Caco-2 (cell line): Measurements from ENCODE around the gene SLC5A3. TPM values are rescaled to one million over a fixed set of nuclear protein-coding genes. Genes with fewer than 3 reads are reported as not detected.

ENCODE experiments used
- BruUV-seq: library from RNA; stranded (reverse); fragments of 400-500 nt; replicated peaks from 2 replicates; lab custom pipeline; 2021; lab: Mats Ljungman, UMichigan
- CTCF ChIA-PET: fragments of 300-600 bp; sonication (Branson Sonifier 250); formaldehyde crosslinking; loops from one replicate; lab custom pipeline; 2022; ENCODE audit warnings: antibody characterized with exemption; lab: Charles Lee
- POLR2A ChIA-PET: fragments of 300-600 bp; sonication (Branson Sonifier 250); formaldehyde crosslinking; loops from one replicate; lab custom pipeline; 2022; ENCODE audit warnings: antibody characterized with exemption; lab: Charles Lee
- DNase-seq, 2 experiments: peaks; one replicate each; pipeline versions ENCODE4 v3.0.0 to v3.0.0-alpha.2; 2020 to 2022
- H3K27me3 ChIP-seq: replicated peaks from 2 replicates; pipeline ENCODE4 v1.6.0; 2011; ENCODE audit warnings: low read length; ENCODE audit not compliant: control insufficient read depth, insufficient read depth
- H3K36me3 ChIP-seq: 2 replicates; pipeline ENCODE4 v1.5.1; 2011; ENCODE audit warnings: low read length; ENCODE audit not compliant: control insufficient read depth, insufficient read depth
- H3K4me1 ChIP-seq: fragments of 250-450 bp; sonication (Bioruptor Pico); 2 replicates; pipeline ENCODE4 v1.5.1; 2020; ENCODE audit warnings: mild to moderate bottlenecking
- H3K4me3 ChIP-seq: 2 replicates; pipeline ENCODE4 v1.5.1; 2011; ENCODE audit warnings: low read depth, mild to moderate bottlenecking, control low read depth, low read length
- H3K9me3 ChIP-seq: fragments of 250-450 bp; sonication (Bioruptor Pico); 2 replicates; pipeline ENCODE4 v1.5.1; 2020; ENCODE audit warnings: mild to moderate bottlenecking, moderate library complexity
- H3K27ac Mint-ChIP-seq: one replicate; pipeline ENCODE4 v1.8.0; 2022; ENCODE audit warnings: mixed read lengths; ENCODE audit not compliant: unreplicated experiment
- H3K27me3 Mint-ChIP-seq: one replicate; pipeline ENCODE4 v1.8.0; 2022; ENCODE audit warnings: mixed read lengths; ENCODE audit not compliant: insufficient read depth, unreplicated experiment
- H3K36me3 Mint-ChIP-seq: one replicate; pipeline ENCODE4 v1.8.0; 2022; ENCODE audit warnings: mild to moderate bottlenecking, mixed read lengths; ENCODE audit not compliant: insufficient read depth, unreplicated experiment
- H3K4me1 Mint-ChIP-seq: one replicate; pipeline ENCODE4 v1.8.0; 2022; ENCODE audit warnings: low read depth, mixed read lengths; ENCODE audit not compliant: unreplicated experiment
- H3K4me3 Mint-ChIP-seq: one replicate; pipeline ENCODE4 v1.8.0; 2022; ENCODE audit warnings: mild to moderate bottlenecking, moderate library complexity, mixed read lengths; ENCODE audit not compliant: unreplicated experiment
- H3K9me3 Mint-ChIP-seq: one replicate; pipeline ENCODE4 v1.8.0; 2022; ENCODE audit warnings: mixed read lengths; ENCODE audit not compliant: unreplicated experiment
- CTCF ChIP-seq, 2 experiments: fragments of 200-600 bp in 1 of 2; IDR thresholded peaks; 1 replicate in 1 of 2; 2 replicates in 1 of 2; pipeline versions ENCODE4 v1.5.1 to v1.8.0; 2011 to 2022; ENCODE audit warnings: antibody characterized with exemption in 1 of 2, control low read depth in 1 of 2, inconsistent platforms in 1 of 2, low read depth in 1 of 2, low read length in 1 of 2, mild to moderate bottlenecking in 1 of 2, moderate library complexity in 1 of 2; ENCODE audit not compliant: insufficient read depth in 1 of 2, severe bottlenecking in 1 of 2, unreplicated experiment in 1 of 2
- intact Hi-C: fragments of 100-400 bp; cut with micrococcal nuclease; formaldehyde crosslinking; loops from one replicate; pipeline ENCODE4 v1.10.0; 2022; ENCODE audit not compliant: unreplicated experiment
- total RNA-seq: library from RNA; stranded (reverse); gene quantifications from 2 replicates; pipeline ENCODE4 v1.2.3, GENCODE V29; 2022

The SLC5A3 gene
- total RNA-seq, 1 experiment from 2014 or later = 19.1 TPM

DNA sequence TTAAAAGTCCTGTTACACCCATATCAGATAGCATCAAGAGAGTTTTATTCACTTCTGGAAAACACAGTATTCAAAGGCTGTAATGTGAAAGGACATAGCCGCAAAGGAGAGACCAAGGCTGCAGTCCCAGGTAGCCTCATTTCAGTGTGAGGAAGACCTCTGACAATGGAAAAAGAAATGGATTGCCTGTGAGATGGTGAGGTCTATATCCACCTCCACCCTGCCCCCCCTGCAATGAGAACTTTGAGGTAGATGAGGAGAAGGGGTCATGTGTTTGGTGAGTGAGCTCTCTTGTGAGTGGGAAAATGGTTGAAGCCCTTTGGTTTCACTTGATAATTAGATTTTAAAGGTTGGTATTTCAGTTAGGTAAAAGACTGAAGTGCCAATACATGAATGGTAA, 3.5 kb downstream of the SLC5A3 start:
- Histone ChIP-seq H3K36me3 (no peaks in the 10 kb centered on the region), H3K9me3 (no peaks in the 10 kb centered on the region), H3K27me3 (no peaks in the 10 kb centered on the region), H3K4me1 (peaks cover 45% of the 10 kb centered on the region), H3K4me3 (no peak overlapping the region)
- POLR2A ChIA-PET = no interaction called here
- Mint-ChIP-seq H3K27ac (no peak overlapping the region), H3K4me3 (no peak overlapping the region), H3K27me3 (no peaks in the 10 kb centered on the region), H3K9me3 (no peaks in the 10 kb centered on the region), H3K36me3 (peaks cover 74% of the 10 kb centered on the region), H3K4me1 (peaks cover 42% of the 10 kb centered on the region)
- TF ChIP-seq CTCF (IDR thresholded peaks at IDR 0.05; ENCODE audit: insufficient read depth in 1 of 2, low read depth in 1 of 2, low read length in 1 of 2, severe bottlenecking in 1 of 2, unreplicated experiment in 1 of 2) = no peak
- no peak for DNase-seq
- no TSS peak for BruUV-seq
- CTCF ChIA-PET = interaction anchor here (1.6 kb wide), 1 partner anchor 125 kb away, joined by 8 read pairs; no protein-coding TSS in a partner anchor
- intact Hi-C loops = no loop called here

DNA sequence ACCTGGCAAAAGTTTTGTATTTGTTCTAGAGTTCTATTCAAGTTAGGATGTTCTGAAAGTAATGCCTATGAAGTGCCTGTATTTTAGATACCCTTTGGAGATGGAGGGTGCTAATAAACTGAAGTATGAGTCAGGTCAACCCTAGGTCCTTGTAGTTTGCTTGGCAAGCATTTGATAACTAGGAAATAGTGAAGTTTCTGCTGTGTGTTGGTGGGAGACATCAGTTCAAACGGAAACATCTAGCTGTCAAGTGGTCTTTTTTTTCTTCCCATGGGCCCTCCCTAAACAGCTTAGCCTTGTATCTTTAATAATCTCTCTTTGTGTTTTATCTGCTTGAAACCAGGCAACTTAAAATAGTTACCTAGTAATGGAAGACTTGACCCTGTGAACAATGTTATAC, 4.5 kb downstream of the SLC5A3 start:
- H3K4me3 ChIP-seq = no peak overlapping the region
- H3K9me3 ChIP-seq = no peaks in the 10 kb centered on the region

DNA sequence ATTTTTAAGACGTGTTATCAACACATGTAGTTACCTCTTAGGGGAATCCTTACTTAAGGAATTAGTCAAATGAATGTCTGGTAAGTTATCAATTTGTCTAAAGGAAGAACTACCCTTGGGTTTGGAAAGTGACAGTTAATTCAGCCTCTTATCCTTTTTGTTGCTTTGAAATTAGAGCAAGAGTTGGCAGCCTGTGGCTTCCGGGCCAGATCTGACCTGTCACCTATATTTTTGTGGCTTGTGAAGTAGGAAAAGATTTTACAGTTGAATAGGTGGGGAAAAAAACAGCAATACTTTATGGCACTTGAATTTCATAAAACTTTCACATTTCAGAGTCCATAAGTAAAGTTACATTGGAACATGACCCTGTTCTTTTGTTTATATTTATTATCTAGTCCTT, 5.5 kb downstream of the SLC5A3 start:
- H3K9me3 ChIP-seq = no peaks in the 10 kb centered on the region
- TF ChIP-seq CTCF (IDR thresholded peaks at IDR 0.05; ENCODE audit: insufficient read depth in 1 of 2, low read depth in 1 of 2, low read length in 1 of 2, severe bottlenecking in 1 of 2, unreplicated experiment in 1 of 2) = no peak
- ChIA-PET CTCF (interaction anchor here (0.7 kb wide), 1 partner anchor 170 kb away, joined by 6 read pairs; no protein-coding TSS in a partner anchor), POLR2A (no interaction called here)
- H3K4me1 ChIP-seq = peaks cover 39% of the 10 kb centered on the region
- no peaks in the 10 kb centered on the region for H3K27me3 Mint-ChIP-seq
- peaks cover 85% of the 10 kb centered on the region for H3K36me3 Mint-ChIP-seq
- H3K4me1 Mint-ChIP-seq = peaks cover 33% of the 10 kb centered on the region
- no peak overlapping the region for H3K4me3 Mint-ChIP-seq
- no peaks in the 10 kb centered on the region for H3K27me3 ChIP-seq
- no peaks in the 10 kb centered on the region for H3K36me3 ChIP-seq
- H3K27ac Mint-ChIP-seq = no peak overlapping the region
- no peak overlapping the region for H3K4me3 ChIP-seq
- H3K9me3 Mint-ChIP-seq = no peaks in the 10 kb centered on the region
- intact Hi-C loops = no loop called here
- BruUV-seq = no TSS peak
- DNase-seq = no peak

More for the DNA sequence above, 4.5 kb downstream of the SLC5A3 start:
- no peak for TF ChIP-seq CTCF (IDR thresholded peaks at IDR 0.05; ENCODE audit: insufficient read depth in 1 of 2, low read depth in 1 of 2, low read length in 1 of 2, severe bottlenecking in 1 of 2, unreplicated experiment in 1 of 2)
- DNase-seq = no peak
- CTCF ChIA-PET = no interaction called here
- no peaks in the 10 kb centered on the region for H3K9me3 Mint-ChIP-seq
- H3K27ac Mint-ChIP-seq = no peak overlapping the region
- peaks cover 77% of the 10 kb centered on the region for H3K36me3 Mint-ChIP-seq
- no peaks in the 10 kb centered on the region for H3K27me3 Mint-ChIP-seq
- Histone ChIP-seq H3K4me1 (peaks cover 38% of the 10 kb centered on the region), H3K27me3 (no peaks in the 10 kb centered on the region), H3K36me3 (no peaks in the 10 kb centered on the region)
- intact Hi-C loops = no loop called here
- H3K4me3 Mint-ChIP-seq = no peak overlapping the region
- POLR2A ChIA-PET = no interaction called here
- peaks cover 33% of the 10 kb centered on the region for H3K4me1 Mint-ChIP-seq
- BruUV-seq = no TSS peak
